GM23338 (cell line): ENCODE results near the gene SETDB2. TPM values are rescaled to one million over a fixed set of nuclear protein-coding genes. Genes with fewer than 3 reads are reported as not detected.

Source experiments
- ATAC-seq: fragments of 200-7000 bp; cut with Tn5 transposase; 3 replicates; pipeline ENCODE4 v1.9.1; 2020
- DNase-seq: peaks from one replicate; pipeline ENCODE4 v3.0.0-alpha.2; 2015; ENCODE audit warnings: low spot score
- H2AFZ ChIP-seq: fragments of 200-600 bp; sonication (generic); 2 replicates; pipeline ENCODE4 v1.8.0; 2016; ENCODE audit warnings: antibody characterized with exemption, mild to moderate bottlenecking, moderate library complexity
- H3F3A ChIP-seq: fragments of 200-600 bp; sonication (generic); replicated peaks from 2 replicates; pipeline ENCODE4 v1.8.0; 2017; ENCODE audit warnings: antibody characterized with exemption, mixed run types, low read depth
- H3K27ac ChIP-seq: fragments of 200-600 bp; sonication (generic); 2 replicates; pipeline ENCODE4 v1.6.1; 2016; ENCODE audit warnings: low read depth
- H3K27me3 ChIP-seq: fragments of 200-600 bp; sonication (generic); 2 replicates; pipeline ENCODE4 v1.8.0; 2016; ENCODE audit warnings: mild to moderate bottlenecking, mixed run types, moderate library complexity; ENCODE audit not compliant: insufficient read depth
- H3K36me3 ChIP-seq: fragments of 200-600 bp; sonication (generic); 2 replicates; pipeline ENCODE4 v1.8.0; 2016; ENCODE audit warnings: mild to moderate bottlenecking; ENCODE audit not compliant: insufficient read depth
- H3K4me1 ChIP-seq: fragments of 200-600 bp; sonication (generic); 2 replicates; pipeline ENCODE4 v1.8.0; 2016; ENCODE audit warnings: mild to moderate bottlenecking, moderate library complexity; ENCODE audit not compliant: insufficient read depth
- H3K4me2 ChIP-seq: fragments of 200-600 bp; sonication (generic); 2 replicates; pipeline ENCODE4 v1.7.1; 2017; ENCODE audit warnings: mixed run types
- H3K4me3 ChIP-seq: fragments of 200-600 bp; sonication (generic); 2 replicates; pipeline ENCODE4 v1.6.1; 2016; ENCODE audit warnings: mixed run types
- H3K79me2 ChIP-seq: fragments of 200-600 bp; sonication (generic); replicated peaks from 2 replicates; pipeline ENCODE4 v1.8.0; 2017; ENCODE audit warnings: mild to moderate bottlenecking; ENCODE audit not compliant: insufficient read depth
- H3K9me2 ChIP-seq: fragments of 200-600 bp; sonication (generic); 2 replicates; pipeline ENCODE4 v1.8.0; 2017; ENCODE audit not compliant: insufficient read depth
- H4K20me1 ChIP-seq: fragments of 200-600 bp; sonication (generic); replicated peaks from 2 replicates; pipeline ENCODE4 v1.8.0; 2017; ENCODE audit warnings: mild to moderate bottlenecking; ENCODE audit not compliant: insufficient read depth
- H3K27ac Mint-ChIP-seq: 2 replicates; pipeline ENCODE4 v1.8.0; 2020; ENCODE audit warnings: inconsistent platforms, mild to moderate bottlenecking, moderate library complexity, mixed read lengths
- H3K27me3 Mint-ChIP-seq: 3 replicates; pipeline ENCODE4 v1.8.0; 2022; ENCODE audit warnings: low read depth, mild to moderate bottlenecking, moderate library complexity, mixed read lengths, inconsistent platforms; ENCODE audit not compliant: insufficient read depth, poor library complexity
- H3K36me3 Mint-ChIP-seq: 3 replicates; pipeline ENCODE4 v1.8.0; 2021; ENCODE audit warnings: low read depth, mild to moderate bottlenecking, inconsistent platforms, moderate library complexity, mixed read lengths
- H3K4me1 Mint-ChIP-seq: 3 replicates; pipeline ENCODE4 v1.8.0; 2020; ENCODE audit warnings: mild to moderate bottlenecking, inconsistent platforms, mixed read lengths
- H3K4me3 Mint-ChIP-seq: 3 replicates; pipeline ENCODE4 v1.8.0; 2021; ENCODE audit warnings: moderate library complexity, mild to moderate bottlenecking, inconsistent platforms, mixed read lengths
- H3K9me3 Mint-ChIP-seq: 3 replicates; pipeline ENCODE4 v1.8.0; 2020; ENCODE audit warnings: moderate library complexity, mild to moderate bottlenecking, inconsistent platforms, mixed read lengths
- CREB1 ChIP-seq: fragments of 250-450 bp; sonication (Bioruptor Pico); IDR thresholded peaks from 2 replicates; pipeline ENCODE4 v1.5.0; 2020; ENCODE audit warnings: low read depth, mild to moderate bottlenecking, moderate library complexity
- EZH2 ChIP-seq: fragments of 200-600 bp; sonication (generic); IDR thresholded peaks from one replicate; pipeline ENCODE4 v1.8.0; 2017; ENCODE audit warnings: antibody characterized with exemption, mild to moderate bottlenecking, low read depth; ENCODE audit not compliant: unreplicated experiment
- EZH2phosphoT487 ChIP-seq: fragments of 200-600 bp; sonication (generic); IDR thresholded peaks from one replicate; pipeline ENCODE4 v1.8.1; 2018; ENCODE audit warnings: antibody characterized with exemption; ENCODE audit not compliant: unreplicated experiment
- JUNB ChIP-seq: IDR thresholded peaks from one replicate; pipeline ENCODE4 v1.6.1; 2016; ENCODE audit warnings: antibody characterized with exemption; ENCODE audit not compliant: unreplicated experiment
- NANOG ChIP-seq: IDR thresholded peaks from 2 replicates; pipeline ENCODE4 v1.6.1; 2016; ENCODE audit warnings: antibody characterized with exemption, borderline replicate concordance
- POLR2AphosphoS5 ChIP-seq: IDR thresholded peaks from 2 replicates; pipeline ENCODE4 v1.6.1; 2016; ENCODE audit warnings: antibody characterized with exemption, low read depth
- REST ChIP-seq: IDR thresholded peaks from one replicate; pipeline ENCODE4 v1.6.1; 2018; ENCODE audit warnings: antibody characterized with exemption; ENCODE audit not compliant: unreplicated experiment
- STAT1 ChIP-seq: IDR thresholded peaks from one replicate; pipeline ENCODE4 v1.6.1; 2016; ENCODE audit warnings: antibody characterized with exemption; ENCODE audit not compliant: unreplicated experiment
- ZNF114 ChIP-seq: fragments of 250-450 bp; sonication (Bioruptor Pico); IDR thresholded peaks from 2 replicates; pipeline ENCODE4 v1.5.0; 2020; ENCODE audit warnings: mild to moderate bottlenecking, moderate library complexity
- ZNF331 ChIP-seq: fragments of 250-450 bp; sonication (Bioruptor Pico); IDR thresholded peaks from 2 replicates; pipeline ENCODE4 v1.5.0; 2020; ENCODE audit warnings: low read depth, mild to moderate bottlenecking, moderate library complexity
- ZNF462 ChIP-seq: fragments of 250-450 bp; sonication (Bioruptor Pico); IDR thresholded peaks from 2 replicates; pipeline ENCODE4 v1.5.0; 2020; ENCODE audit warnings: mild to moderate bottlenecking, moderate library complexity
- polyA plus RNA-seq: library from polyadenylated mRNA; unstranded; fragments of >200 nt; fragmentation: Nextera tagmentation; extraction: Ambion mirVana; gene quantifications from 2 replicates; pipeline ENCODE4 v1.2.1, GENCODE V29; 2016
- total RNA-seq: library from RNA; depleted of rRNA; stranded (reverse); fragments of >200 nt; shearing (Covaris generic); gene quantifications from 2 replicates; pipeline ENCODE4 v1.2.3, GENCODE V29; 2014
- TF ChIP-seq, protein P1 (sequence below), 2 experiments: fragments of 200-600 bp in 1 of 2; sonication (generic) in 1 of 2; conservative IDR thresholded peaks; 2 replicates each; pipeline versions ENCODE4 v1.5.1 to v1.6.1; 2016 to 2017; ENCODE audit warnings: antibody characterized with exemption in 2 of 2, low read depth in 2 of 2, mild to moderate bottlenecking in 2 of 2, moderate library complexity in 1 of 2
- TF ChIP-seq, protein P2 (sequence below): IDR thresholded peaks from 2 replicates; pipeline ENCODE4 v1.6.1; 2016; ENCODE audit warnings: antibody characterized with exemption

Gene SETDB2
- total and polyA plus RNA-seq, 2 experiments from 2014 or later, result 4.6 to 5.8 TPM

- no peak overlapping the region for H3K4me3 Mint-ChIP-seq
- DNase-seq, result no peak
- no peaks in the 10 kb centered on the region; the same call in 2 of the 3 replicates for H3K4me1 Mint-ChIP-seq
- H3K4me1 ChIP-seq, result no peaks in the 10 kb centered on the region
- H3K27ac ChIP-seq, result no peak overlapping the region
- H3K9me3 Mint-ChIP-seq, result no peaks in the 10 kb centered on the region
- no peak overlapping the region for H3K4me3 ChIP-seq
- no peaks in the 10 kb centered on the region for H3K27me3 Mint-ChIP-seq
- no peaks in the 10 kb centered on the region for H3F3A ChIP-seq
- no peak for ATAC-seq
- no peaks in the 10 kb centered on the region for H3K79me2 ChIP-seq
- no peak overlapping the region for H3K4me2 ChIP-seq
- 0 out of 2 replicates have a peak, but pooled peaks cover 7% of the 10 kb centered on the region for H3K36me3 ChIP-seq
- H3K27ac Mint-ChIP-seq, result no peak overlapping the region
- H2AFZ ChIP-seq, result no peak overlapping the region
- no peaks in the 10 kb centered on the region for H3K27me3 ChIP-seq
- TF ChIP-seq NANOG (no peak), EZH2phosphoT487 (no peak), REST (no peak), CREB1 (CRISPR knock-in tag) (no peak), STAT1 (no peak), ZNF462 (CRISPR knock-in tag) (no peak), POLR2AphosphoS5 (no peak), JUNB (no peak), ZNF331 (CRISPR knock-in tag) (no peak), ZNF114 (CRISPR knock-in tag) (no peak), EZH2 (no peak)
- TF ChIP-seq, protein P1, sequence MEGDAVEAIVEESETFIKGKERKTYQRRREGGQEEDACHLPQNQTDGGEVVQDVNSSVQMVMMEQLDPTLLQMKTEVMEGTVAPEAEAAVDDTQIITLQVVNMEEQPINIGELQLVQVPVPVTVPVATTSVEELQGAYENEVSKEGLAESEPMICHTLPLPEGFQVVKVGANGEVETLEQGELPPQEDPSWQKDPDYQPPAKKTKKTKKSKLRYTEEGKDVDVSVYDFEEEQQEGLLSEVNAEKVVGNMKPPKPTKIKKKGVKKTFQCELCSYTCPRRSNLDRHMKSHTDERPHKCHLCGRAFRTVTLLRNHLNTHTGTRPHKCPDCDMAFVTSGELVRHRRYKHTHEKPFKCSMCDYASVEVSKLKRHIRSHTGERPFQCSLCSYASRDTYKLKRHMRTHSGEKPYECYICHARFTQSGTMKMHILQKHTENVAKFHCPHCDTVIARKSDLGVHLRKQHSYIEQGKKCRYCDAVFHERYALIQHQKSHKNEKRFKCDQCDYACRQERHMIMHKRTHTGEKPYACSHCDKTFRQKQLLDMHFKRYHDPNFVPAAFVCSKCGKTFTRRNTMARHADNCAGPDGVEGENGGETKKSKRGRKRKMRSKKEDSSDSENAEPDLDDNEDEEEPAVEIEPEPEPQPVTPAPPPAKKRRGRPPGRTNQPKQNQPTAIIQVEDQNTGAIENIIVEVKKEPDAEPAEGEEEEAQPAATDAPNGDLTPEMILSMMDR (conservative IDR thresholded peaks at IDR 0.05; ENCODE audit: low read depth in 2 of 2), result no peak
- TF ChIP-seq, protein P2, sequence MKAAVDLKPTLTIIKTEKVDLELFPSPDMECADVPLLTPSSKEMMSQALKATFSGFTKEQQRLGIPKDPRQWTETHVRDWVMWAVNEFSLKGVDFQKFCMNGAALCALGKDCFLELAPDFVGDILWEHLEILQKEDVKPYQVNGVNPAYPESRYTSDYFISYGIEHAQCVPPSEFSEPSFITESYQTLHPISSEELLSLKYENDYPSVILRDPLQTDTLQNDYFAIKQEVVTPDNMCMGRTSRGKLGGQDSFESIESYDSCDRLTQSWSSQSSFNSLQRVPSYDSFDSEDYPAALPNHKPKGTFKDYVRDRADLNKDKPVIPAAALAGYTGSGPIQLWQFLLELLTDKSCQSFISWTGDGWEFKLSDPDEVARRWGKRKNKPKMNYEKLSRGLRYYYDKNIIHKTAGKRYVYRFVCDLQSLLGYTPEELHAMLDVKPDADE, result no peak
- H3K36me3 Mint-ChIP-seq, result peaks cover 25% of the 10 kb centered on the region
- H4K20me1 ChIP-seq, result no peaks in the 10 kb centered on the region
- H3K9me2 ChIP-seq, result no peaks in the 10 kb centered on the region
Measured at GRCh38 chr13:49536144-49536873, 92.2 kb downstream of the SETDB2 start.
